HepG2 (cell line): ENCODE measurements around the gene VPS26B. TPM values are rescaled to one million over a fixed set of nuclear protein-coding genes. Genes with fewer than 3 reads are reported as not detected.

Experiments used
- ATAC-seq: fragments of 200-7000 bp; cut with Tn5 transposase; 3 replicates; pipeline ENCODE4 v1.9.1; 2020; ENCODE audit warnings: mild to moderate bottlenecking, moderate library complexity
- BruUV-seq: library from RNA; stranded (reverse); fragments of 400-500 nt; replicated peaks from 2 replicates; lab custom pipeline; 2021; lab: Mats Ljungman, UMichigan
- CTCF ChIA-PET: fragments of 300-600 bp; formaldehyde crosslinking; extraction: SDS; loops from one replicate; lab custom pipeline; 2021; ENCODE audit warnings: low total read pairs, inconsistent platforms, low intra/inter-chr PET ratio; lab: Yijun Ruan, JAX
- POLR2A ChIA-PET: fragments of 350-600 bp; sonication (Branson Sonifier 250); formaldehyde crosslinking; loops from one replicate; lab custom pipeline; 2020; ENCODE audit warnings: antibody characterized with exemption, inconsistent platforms; lab: Yijun Ruan, JAX
- DNase-seq: peaks from one replicate; pipeline ENCODE4 v3.0.0-alpha.2; 2015; ENCODE audit warnings: low spot score
- FAIRE-seq: peaks from 3 replicates; lab custom pipeline; 2011; peaks lifted over from hg19 to GRCh38; lab: Jason Lieb, UNC
- H2AFZ ChIP-seq: one replicate; pipeline ENCODE4 v1.6.1; 2011; ENCODE audit warnings: low read length, inconsistent platforms
- H3K27ac ChIP-seq: fragments of 300-600 bp; 3 replicates; pipeline ENCODE4 v1.8.0; 2011; ENCODE audit warnings: mixed run types, mild to moderate bottlenecking, mixed read lengths, low read length, inconsistent platforms; ENCODE audit not compliant: insufficient read depth; ENCODE audit errors: extremely low read length
- H3K27me3 ChIP-seq, 2 experiments: fragments of 200-600 bp in 1 of 2; 2 replicates in 1 of 2; 3 replicates in 1 of 2; pipeline versions ENCODE4 v1.6.0 to v1.8.0; 2011; ENCODE audit warnings: low read length in 2 of 2, mild to moderate bottlenecking in 2 of 2, moderate library complexity in 2 of 2, inconsistent platforms in 1 of 2; ENCODE audit not compliant: insufficient read depth in 2 of 2, control insufficient read depth in 1 of 2
- H3K36me3 ChIP-seq, 2 experiments: fragments of 200-600 bp in 1 of 2; replicated peaks in 1 of 2; 2 replicates in 1 of 2; 3 replicates in 1 of 2; pipeline versions ENCODE4 v1.5.1 to v1.8.0; 2011; ENCODE audit warnings: low read length in 2 of 2, inconsistent platforms in 1 of 2; ENCODE audit not compliant: insufficient read depth in 2 of 2, control insufficient read depth in 1 of 2
- H3K4me1 ChIP-seq: 2 replicates; pipeline ENCODE4 v1.5.1; 2012; ENCODE audit warnings: low read length, inconsistent platforms; ENCODE audit not compliant: insufficient read depth
- H3K4me2 ChIP-seq: 2 replicates; pipeline ENCODE4 v1.6.0; 2011; ENCODE audit warnings: low read depth, low read length, inconsistent platforms
- H3K4me3 ChIP-seq, 3 experiments: fragments of 200-600 bp in 1 of 3; sonication (generic), shearing (Covaris generic) in 1 of 3; replicated peaks in 1 of 3; 2 replicates each; pipeline ENCODE4 v1.5.1; 2011 to 2016; ENCODE audit warnings: low read length in 3 of 3, inconsistent platforms in 2 of 3, low read depth in 2 of 3, mild to moderate bottlenecking in 2 of 3, control low read depth in 1 of 3, mixed read lengths in 1 of 3; ENCODE audit not compliant: insufficient read depth in 1 of 3
- H3K79me2 ChIP-seq: one replicate; pipeline ENCODE4 v1.6.1; 2011; ENCODE audit warnings: low read length, inconsistent platforms; ENCODE audit not compliant: insufficient read depth
- H3K9ac ChIP-seq: 2 replicates; pipeline ENCODE4 v1.6.0; 2011; ENCODE audit warnings: mild to moderate bottlenecking, low read depth, low read length, inconsistent platforms; ENCODE audit not compliant: insufficient read depth
- H3K9me3 ChIP-seq: 2 replicates; pipeline ENCODE4 v1.5.1; 2012; ENCODE audit warnings: mild to moderate bottlenecking, low read length
- H4K20me1 ChIP-seq: 2 replicates; pipeline ENCODE4 v1.6.0; 2011; ENCODE audit warnings: inconsistent platforms, mild to moderate bottlenecking, low read length, moderate library complexity; ENCODE audit not compliant: insufficient read depth
- DPF2 ChIP-seq: sonication (generic); formaldehyde crosslinking; IDR thresholded peaks from 2 replicates; pipeline ENCODE4 v1.4.0; 2020; ENCODE audit warnings: mild to moderate bottlenecking, low read depth, missing genetic modification reagents, borderline replicate concordance
- E2F2 ChIP-seq: sonication (generic); formaldehyde crosslinking; IDR thresholded peaks from 2 replicates; pipeline ENCODE4 v1.4.0; 2020; ENCODE audit warnings: missing genetic modification reagents, borderline replicate concordance
- KDM2A ChIP-seq: sonication (generic); formaldehyde crosslinking; IDR thresholded peaks from 2 replicates; pipeline ENCODE4 v1.4.0; 2020; ENCODE audit warnings: low read depth, missing genetic modification reagents, borderline replicate concordance
- PPARG ChIP-seq: conservative IDR thresholded peaks from 2 replicates; pipeline ENCODE4 v1.6.1; 2016; ENCODE audit warnings: missing biosample characterization, missing genetic modification reagents
- SAFB2 ChIP-seq: sonication (generic); formaldehyde crosslinking; IDR thresholded peaks from 2 replicates; pipeline ENCODE4 v1.5.1; 2020; ENCODE audit warnings: missing genetic modification reagents, low read depth, mild to moderate bottlenecking, borderline replicate concordance
- ZNF18 ChIP-seq: sonication (generic); formaldehyde crosslinking; IDR thresholded peaks from 2 replicates; pipeline ENCODE4 v1.8.0; 2022; ENCODE audit warnings: mild to moderate bottlenecking, missing genetic modification reagents; ENCODE audit not compliant: insufficient replicate concordance
- ZNF253 ChIP-seq: sonication (generic); formaldehyde crosslinking; IDR thresholded peaks from 2 replicates; pipeline ENCODE4 v1.8.0; 2022; ENCODE audit warnings: mild to moderate bottlenecking, missing genetic modification reagents, borderline replicate concordance
- ZNF30 ChIP-seq: sonication (generic); formaldehyde crosslinking; IDR thresholded peaks from 2 replicates; pipeline ENCODE4 v1.5.0; 2020; ENCODE audit warnings: mild to moderate bottlenecking, missing genetic modification reagents
- ZNF407 ChIP-seq: sonication (generic); formaldehyde crosslinking; IDR thresholded peaks from one replicate; pipeline ENCODE4 v1.5.1; 2020; ENCODE audit warnings: mild to moderate bottlenecking, missing genetic modification reagents; ENCODE audit errors: not compliant biosample characterization
- ZNF83 ChIP-seq: sonication (generic); formaldehyde crosslinking; IDR thresholded peaks from 2 replicates; pipeline ENCODE4 v1.4.0; 2020; ENCODE audit warnings: missing genetic modification reagents, mild to moderate bottlenecking, borderline replicate concordance
- WGBS: methylation state at CpG from one replicate; pipeline ENCODE4 v1.1.6; 2017; ENCODE audit warnings: low lambda C conversion rate; 5-methylcytosine and 5-hydroxymethylcytosine counted together
- in situ Hi-C: cut with HindIII; loops from 2 replicates; pipeline ENCODE4 v1.10.0; 2017; ENCODE audit warnings: low pct_unique_long_range_greater_than_20kb; ENCODE audit not compliant: extremely low pct_ligation_motif_present
- intact Hi-C: fragments of 100-400 bp; cut with micrococcal nuclease; formaldehyde crosslinking; loops from one replicate; pipeline ENCODE4 v1.10.0; 2022; ENCODE audit not compliant: unreplicated experiment
- polyA plus RNA-seq, 8 experiments: library from polyadenylated mRNA; depleted of rRNA in 3 of 8; stranded (reverse) in 7 of 8; unstranded in 1 of 8; fragments of >200 nt; fragmentation: Illumina TruSeq in 4 of 8; extraction: Trizol in 4 of 8; gene quantifications; 2 replicates each; pipeline versions ENCODE4 v1.2.1 to v1.2.3, GENCODE V29; 2011 to 2016; ENCODE audit warnings: low read depth in 4 of 8, missing spikeins in 1 of 8, mixed read lengths in 1 of 8; ENCODE audit not compliant: insufficient read depth in 1 of 8
- total RNA-seq, 5 experiments: library from RNA; depleted of rRNA; stranded (reverse); fragments of >200 nt; fragmentation: Illumina TruSeq; extraction: Trizol; gene quantifications; 2 replicates each; pipeline ENCODE4 v1.2.3, GENCODE V29; 2016; ENCODE audit warnings: low read depth in 1 of 5

The VPS26B gene
- total and polyA plus RNA-seq, 2 of the 13 experiments (the other 11 are each of a cell fraction or from before 2014, with no cell fraction given): 20.2 to 23.2 TPM

GRCh38 chr11:134237557-134237922 is 13.1 kb downstream of the VPS26B start:
- in situ Hi-C loops: no loop called here
- CTCF ChIA-PET: no interaction called here
- H3K27me3 ChIP-seq: no peaks in the 10 kb centered on the region
- no TSS peak for BruUV-seq
- peaks cover 19% of the 10 kb centered on the region for H3K4me1 ChIP-seq
- H2AFZ ChIP-seq: no peak overlapping the region
- no peak for ATAC-seq
- no peaks in the 10 kb centered on the region for H3K79me2 ChIP-seq
- H3K4me3 ChIP-seq: no peak overlapping the region
- 94% methylated on average over 11 of the region's 11 CpGs for WGBS
- H3K9ac ChIP-seq: no peak overlapping the region
- H3K9me3 ChIP-seq: no peaks in the 10 kb centered on the region
- H3K4me2 ChIP-seq: no peak overlapping the region
- TF ChIP-seq E2F2 (CRISPR knock-in tag) (no peak), ZNF83 (no peak), SAFB2 (no peak), DPF2 (CRISPR knock-in tag) (no peak), ZNF253 (CRISPR knock-in tag) (no peak), ZNF407 (CRISPR knock-in tag) (no peak), ZNF30 (CRISPR knock-in tag) (no peak), PPARG (no peak), KDM2A (no peak), ZNF18 (CRISPR knock-in tag) (no peak)
- TF ChIP-seq, all 625 proteins: peak for 0
- H3K36me3 ChIP-seq: peaks cover 4 to 5% of the 10 kb centered on the region in 2 experiments; a peak in 3 of 5 replicates
- no peak overlapping the region for H3K27ac ChIP-seq
- FAIRE-seq (no peak), DNase-seq (no peak)
- POLR2A ChIA-PET: no interaction called here
- peaks cover 7% of the 10 kb centered on the region for H4K20me1 ChIP-seq
- intact Hi-C loops: no loop called here
